ENCODE data around the gene ADM.

ADM gene

DNA sequence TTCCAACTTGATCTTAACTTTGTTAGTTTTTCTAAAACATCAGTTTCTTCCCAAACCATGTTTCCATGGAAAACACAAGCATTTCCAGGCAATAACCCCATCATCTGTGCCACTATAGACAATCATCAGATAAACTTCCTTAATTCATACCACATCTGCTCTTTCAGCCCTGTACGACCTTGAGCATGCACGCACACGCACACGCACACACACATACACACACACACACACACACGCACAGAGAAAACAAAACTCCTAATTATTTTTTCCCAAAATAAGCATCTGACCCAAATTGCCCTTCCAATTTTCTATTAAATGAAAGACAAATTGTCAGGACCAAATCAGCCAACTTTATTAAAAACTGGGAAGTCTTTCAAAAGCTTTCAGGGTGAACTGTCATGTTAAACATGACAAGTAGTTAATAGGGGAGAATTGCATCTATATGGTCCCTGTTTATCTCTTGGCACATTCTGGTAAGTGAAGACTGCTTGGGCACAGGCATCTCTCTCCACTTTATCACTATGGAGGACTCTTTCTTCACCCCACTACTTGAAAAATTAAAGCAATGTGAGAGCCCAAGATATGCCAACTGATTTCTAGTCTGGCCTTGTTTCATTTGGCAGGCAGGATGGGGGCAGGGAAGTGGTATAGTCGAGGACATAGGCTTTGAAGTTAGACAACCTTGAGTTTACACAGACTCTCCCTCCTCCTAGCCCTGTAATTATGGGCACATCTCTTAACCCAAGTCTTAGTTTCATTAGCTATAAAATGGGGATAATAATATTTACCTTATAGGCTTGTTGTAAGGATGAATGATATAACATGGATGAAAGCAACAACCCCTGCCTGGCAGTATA is 15.1 kb downstream of the ADM start:
- Histone ChIP-seq H3K9me3 (ENCODE audit: low read depth, low read length) (no peaks in the 10 kb centered on the region), H3K36me3 (ENCODE audit: insufficient read depth, low read length) (no peaks in the 10 kb centered on the region), H3K9ac (ENCODE audit: insufficient read length) (no peak overlapping the region), H3K27ac (no peak overlapping the region), H3K4me3 (no peak overlapping the region)
- DNase-seq (ENCODE audit: low read depth, low spot score), result no peak
- TF ChIP-seq POLR2AphosphoS5 (IDR thresholded peaks at IDR 0.05; ENCODE audit: borderline replicate concordance, low read depth, low read length) (no peak), FOXP2 (optimal IDR thresholded peaks at IDR 0.05; ENCODE audit: control extremely low read depth, extremely low read length, insufficient read depth) (no peak), EZH2 (IDR thresholded peaks at IDR 0.05) (no peak)

DNA sequence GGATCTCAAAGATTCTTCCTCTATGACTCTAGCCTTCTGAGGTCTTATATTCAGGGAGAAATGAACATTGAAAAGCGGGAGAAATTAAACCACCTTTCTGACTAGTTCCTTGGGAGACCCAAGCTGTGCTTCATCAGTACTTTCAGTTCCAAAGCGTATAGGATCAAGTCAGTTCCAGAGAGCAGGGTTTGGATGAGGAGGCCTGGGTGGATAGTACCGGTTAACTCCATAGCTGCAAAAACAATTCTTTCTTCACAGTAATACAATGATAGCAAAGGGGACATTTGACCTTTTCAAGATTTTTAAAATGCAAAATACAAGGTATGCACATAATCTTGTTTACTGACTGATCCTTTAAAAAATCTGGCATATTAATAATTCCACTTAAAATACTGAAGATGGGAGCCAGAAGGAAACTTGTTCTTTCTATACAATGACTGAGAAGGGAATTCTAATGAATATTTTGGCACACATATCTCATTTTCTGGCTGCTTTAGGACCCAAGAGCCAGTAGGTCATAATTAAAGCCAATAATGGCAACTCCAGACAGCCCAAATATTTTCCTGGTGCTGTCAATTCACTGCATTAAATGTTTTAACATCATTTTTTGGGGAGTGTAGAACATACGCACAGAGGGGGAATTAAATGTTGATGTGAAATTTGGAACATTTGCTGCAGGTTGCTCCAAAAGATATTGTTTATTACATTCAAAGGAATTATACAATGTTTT is 16.0 kb downstream of the ADM start:
- Histone ChIP-seq H3K27ac (no peak overlapping the region), H3K4me3 (no peak overlapping the region), H3K9ac (ENCODE audit: insufficient read length) (no peak overlapping the region), H3K36me3 (ENCODE audit: insufficient read depth, low read length) (no peaks in the 10 kb centered on the region), H3K9me3 (ENCODE audit: low read depth, low read length) (no peaks in the 10 kb centered on the region)
- TF ChIP-seq EZH2 (IDR thresholded peaks at IDR 0.05) (no peak), FOXP2 (optimal IDR thresholded peaks at IDR 0.05; ENCODE audit: control extremely low read depth, extremely low read length, insufficient read depth) (no peak), POLR2AphosphoS5 (IDR thresholded peaks at IDR 0.05; ENCODE audit: borderline replicate concordance, low read depth, low read length) (no peak)
- no peak for DNase-seq (ENCODE audit: low read depth, low spot score)

DNA sequence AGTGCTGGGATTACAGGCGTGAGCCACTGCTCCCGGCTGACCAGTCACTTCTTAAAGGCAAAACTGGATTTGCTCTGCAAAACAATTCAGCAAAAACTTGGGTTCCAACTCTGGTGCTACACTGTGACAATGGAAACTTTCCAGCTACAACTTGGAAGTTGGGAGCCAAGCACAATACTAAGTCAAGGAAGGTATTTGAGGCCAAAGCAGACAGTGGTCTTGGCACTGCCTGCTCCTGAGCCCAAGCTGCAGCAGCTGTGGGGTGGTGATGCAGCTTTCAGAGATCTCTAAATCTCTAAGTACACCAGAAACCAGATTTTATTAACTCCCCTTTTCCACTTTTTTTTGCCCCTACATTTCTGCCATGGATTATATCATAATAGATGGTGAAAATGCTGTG is 17.5 kb downstream of the ADM start:
- H3K27ac ChIP-seq, result no peak overlapping the region
- no peak for DNase-seq (ENCODE audit: low read depth, low spot score)
- TF ChIP-seq FOXP2 (optimal IDR thresholded peaks at IDR 0.05; ENCODE audit: control extremely low read depth, extremely low read length, insufficient read depth) (no peak), POLR2AphosphoS5 (IDR thresholded peaks at IDR 0.05; ENCODE audit: borderline replicate concordance, low read depth, low read length) (no peak), EZH2 (IDR thresholded peaks at IDR 0.05) (no peak)

DNA sequence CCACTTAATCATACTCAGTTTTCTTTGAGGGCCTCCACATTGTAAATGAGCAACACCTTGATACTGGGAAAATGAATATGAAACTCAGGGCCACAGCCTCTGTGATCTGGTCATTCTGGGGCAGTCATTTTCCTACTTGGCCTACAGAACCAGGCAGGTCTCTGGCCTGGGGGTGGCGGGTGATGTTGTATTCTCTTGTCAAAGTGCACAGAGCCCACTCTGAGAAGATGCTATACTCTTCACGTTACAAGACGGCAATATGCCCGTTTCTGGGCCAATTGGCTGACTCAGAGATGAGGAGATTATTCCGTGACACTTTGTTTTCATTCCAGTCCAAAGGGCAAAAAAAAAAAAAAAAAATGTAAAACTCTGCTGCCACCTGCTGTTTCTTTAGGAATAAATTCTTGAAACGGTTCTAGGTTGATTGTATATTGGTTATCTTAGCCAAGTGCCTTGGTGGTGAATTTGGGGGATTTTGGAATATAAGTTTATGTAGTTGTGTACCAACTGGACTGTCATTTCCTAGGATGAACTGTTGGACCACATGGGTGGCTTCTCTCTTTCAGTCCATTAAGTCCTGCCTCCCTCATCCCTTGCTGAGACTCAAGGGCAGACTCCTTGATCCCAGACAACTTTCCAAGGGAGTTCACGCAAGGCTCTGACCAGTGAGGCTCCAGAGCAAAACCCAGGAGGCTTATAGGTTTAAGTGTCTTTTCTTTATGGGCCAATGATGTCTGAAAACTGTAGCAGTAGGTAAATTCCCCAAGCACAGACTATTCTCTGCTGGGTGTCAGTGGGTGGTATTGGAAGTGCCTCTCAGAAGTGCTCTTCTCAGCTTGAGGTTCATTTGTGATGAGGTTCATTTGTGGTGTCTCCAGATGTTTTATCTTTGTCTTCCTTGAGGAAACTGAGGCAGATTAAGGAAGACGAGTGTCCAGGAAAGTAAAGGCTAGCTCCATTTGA is 18.2 kb downstream of the ADM start:
- TF ChIP-seq FOXP2 (optimal IDR thresholded peaks at IDR 0.05; ENCODE audit: control extremely low read depth, extremely low read length, insufficient read depth) (no peak), POLR2AphosphoS5 (IDR thresholded peaks at IDR 0.05; ENCODE audit: borderline replicate concordance, low read depth, low read length) (no peak), EZH2 (IDR thresholded peaks at IDR 0.05) (no peak)
- H3K9me3 ChIP-seq (ENCODE audit: low read depth, low read length), result no peaks in the 10 kb centered on the region
- H3K36me3 ChIP-seq (ENCODE audit: insufficient read depth, low read length), result no peaks in the 10 kb centered on the region
- no peak overlapping the region for H3K27ac ChIP-seq
- H3K9ac ChIP-seq (ENCODE audit: insufficient read length), result no peak overlapping the region
- peak overlapping the region; percentile 16; the same call in 1 of the 2 replicates for H3K4me3 ChIP-seq
- DNase-seq (ENCODE audit: low read depth, low spot score), result peak; percentile 62

More for the DNA sequence above, 17.5 kb downstream of the ADM start:
- Histone ChIP-seq H3K36me3 (ENCODE audit: insufficient read depth, low read length) (no peaks in the 10 kb centered on the region), H3K9ac (ENCODE audit: insufficient read length) (no peak overlapping the region), H3K4me3 (no peak overlapping the region), H3K9me3 (ENCODE audit: low read depth, low read length) (no peaks in the 10 kb centered on the region)

DNA sequence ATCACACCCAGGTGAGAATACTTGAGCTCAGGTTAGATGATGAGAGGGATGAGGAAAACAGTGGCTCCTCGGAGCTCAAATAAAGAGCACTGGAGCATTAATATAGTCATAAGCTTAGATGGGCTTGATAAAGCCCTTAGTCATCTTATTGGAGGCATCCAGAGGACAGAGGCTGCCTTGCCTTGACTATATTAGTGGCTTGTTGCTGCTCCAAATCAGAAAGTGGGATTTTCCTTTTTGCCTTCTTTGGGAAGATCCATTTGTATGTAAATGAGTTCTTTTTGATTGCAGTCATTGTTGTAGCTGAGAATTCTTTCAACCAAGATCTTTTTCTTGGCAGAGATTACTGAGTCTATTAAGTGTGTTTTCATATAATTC is 18.9 kb downstream of the ADM start:
- TF ChIP-seq POLR2AphosphoS5 (IDR thresholded peaks at IDR 0.05; ENCODE audit: borderline replicate concordance, low read depth, low read length), result no peak
- no peak for TF ChIP-seq FOXP2 (optimal IDR thresholded peaks at IDR 0.05; ENCODE audit: control extremely low read depth, extremely low read length, insufficient read depth)
- TF ChIP-seq EZH2 (IDR thresholded peaks at IDR 0.05), result no peak
- H3K36me3 ChIP-seq (ENCODE audit: insufficient read depth, low read length), result no peaks in the 10 kb centered on the region
- no peak overlapping the region for H3K9ac ChIP-seq (ENCODE audit: insufficient read length)
- no peaks in the 10 kb centered on the region for H3K9me3 ChIP-seq (ENCODE audit: low read depth, low read length)
- no peak overlapping the region for H3K4me3 ChIP-seq
- DNase-seq (ENCODE audit: low read depth, low spot score), result no peak
- H3K27ac ChIP-seq, result no peak overlapping the region

DNA sequence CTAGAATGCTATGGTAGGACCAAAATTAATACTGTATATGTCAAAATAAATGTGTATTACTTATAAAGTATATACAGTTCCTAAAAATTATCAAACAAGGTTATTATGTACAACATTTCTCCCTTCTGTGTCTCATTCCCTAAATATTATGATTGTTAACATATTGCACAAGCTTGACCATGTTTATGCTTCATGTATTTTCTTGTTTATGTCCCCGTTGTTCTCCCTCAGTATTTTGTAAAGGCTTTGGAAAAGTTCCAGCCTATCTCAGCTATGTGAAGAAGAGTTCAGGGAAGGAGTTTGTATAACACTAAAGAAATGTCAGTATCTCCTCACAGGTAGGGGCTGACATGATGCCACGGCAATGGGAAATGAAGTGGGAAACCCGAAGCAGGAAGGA is 19.6 kb downstream of the ADM start:
- DNase-seq (ENCODE audit: low read depth, low spot score), result no peak
- H3K9ac ChIP-seq (ENCODE audit: insufficient read length), result no peak overlapping the region
- TF ChIP-seq POLR2AphosphoS5 (IDR thresholded peaks at IDR 0.05; ENCODE audit: borderline replicate concordance, low read depth, low read length) (no peak), FOXP2 (optimal IDR thresholded peaks at IDR 0.05; ENCODE audit: control extremely low read depth, extremely low read length, insufficient read depth) (no peak), EZH2 (IDR thresholded peaks at IDR 0.05) (no peak)
- no peak overlapping the region for H3K27ac ChIP-seq
- no peaks in the 10 kb centered on the region for H3K9me3 ChIP-seq (ENCODE audit: low read depth, low read length)
- no peak overlapping the region for H3K4me3 ChIP-seq
- H3K36me3 ChIP-seq (ENCODE audit: insufficient read depth, low read length), result no peaks in the 10 kb centered on the region

DNA sequence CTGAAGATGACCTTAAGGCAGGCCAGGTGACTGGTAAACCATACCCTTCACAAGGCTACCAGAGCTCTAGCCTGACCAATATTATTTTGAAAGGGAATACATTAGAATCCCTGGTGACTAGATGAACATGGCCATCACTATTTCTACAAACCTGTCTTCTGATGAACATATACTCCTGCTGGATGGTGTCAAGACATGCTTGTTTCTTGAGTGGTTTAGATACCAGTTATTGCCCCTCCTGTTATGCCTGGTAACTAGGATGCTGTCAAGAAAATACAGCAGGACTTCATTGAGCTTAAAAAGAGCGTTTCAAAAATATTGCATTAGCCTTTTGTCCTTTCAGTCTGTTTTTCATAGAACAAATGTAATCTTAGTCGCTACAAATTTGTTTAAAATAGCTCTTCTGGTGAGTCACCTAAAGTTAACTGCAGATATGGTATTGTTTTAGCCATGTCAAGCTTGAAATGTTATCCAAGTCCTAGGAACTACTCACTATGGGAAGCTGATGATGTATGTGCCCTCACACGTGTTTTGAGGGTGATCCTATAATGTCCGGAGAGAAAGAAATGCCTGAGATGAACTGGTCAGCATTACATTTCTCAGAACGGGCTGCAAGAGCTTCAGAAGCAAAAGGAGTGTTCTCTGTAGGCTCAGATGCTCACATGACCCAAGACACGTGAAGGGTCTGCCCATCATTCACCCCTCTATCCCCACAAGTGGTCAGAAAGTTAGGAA is 20.6 kb downstream of the ADM start:
- DNase-seq (ENCODE audit: low read depth, low spot score), result no peak
- Histone ChIP-seq H3K36me3 (ENCODE audit: insufficient read depth, low read length) (no peaks in the 10 kb centered on the region), H3K9ac (ENCODE audit: insufficient read length) (no peak overlapping the region), H3K27ac (no peak overlapping the region), H3K4me3 (no peak overlapping the region), H3K9me3 (ENCODE audit: low read depth, low read length) (no peaks in the 10 kb centered on the region)
- no peak for TF ChIP-seq FOXP2 (optimal IDR thresholded peaks at IDR 0.05; ENCODE audit: control extremely low read depth, extremely low read length, insufficient read depth)
- TF ChIP-seq POLR2AphosphoS5 (IDR thresholded peaks at IDR 0.05; ENCODE audit: borderline replicate concordance, low read depth, low read length), result no peak
- no peak for TF ChIP-seq EZH2 (IDR thresholded peaks at IDR 0.05)
